8988T (cell line): ENCODE data around the gene PIGW.
"Not testable (repeated sequence)": the region's sequence is repeated elsewhere in the genome, so short reads cannot be mapped to it uniquely, and the experiment has no call there.

Experiments
- DNase-seq: peaks from one replicate; pipeline ENCODE4 v3.0.0; 2011

Gene PIGW

GRCh38 chr17:36534840-36535668, at the start of gene PIGW, which contains the start of gene MYO19:
PIGW (plus strand) TSS chr17:36534987; CDS start chr17:36537102, 2,115 bp downstream.
MYO19 (minus strand) TSS chr17:36534868; CDS start chr17:36532538, 2,330 bp downstream.
- peak; percentile 52 for DNase-seq

GRCh38 chr17:36485027-36485426, 49.8 kb upstream of the PIGW start:
- no peak for DNase-seq

GRCh38 chr17:36485805-36486203, 49.0 kb upstream of the PIGW start:
- no peak for DNase-seq

- DNase-seq: peak; percentile 90
These were observed 48.3 kb upstream of the PIGW start, which contains the start of gene ZNHIT3 for GRCh38 chr17:36486204-36487194. ZNHIT3 (plus strand) TSS chr17:36486681; CDS start chr17:36486700, 19 bp downstream.

GRCh38 chr17:36493956-36494355, 40.8 kb upstream of the PIGW start:
- DNase-seq: no peak

- no peak for DNase-seq
These were observed 40.1 kb upstream of the PIGW start for GRCh38 chr17:36494674-36495073.

- DNase-seq: no peak
These were observed 39.7 kb upstream of the PIGW start for GRCh38 chr17:36495076-36495578.

GRCh38 chr17:36496018-36496789, 38.6 kb upstream of the PIGW start:
- no peak for DNase-seq

GRCh38 chr17:36498155-36498554, 36.6 kb upstream of the PIGW start:
- DNase-seq: no peak

GRCh38 chr17:36498560-36499300, 36.1 kb upstream of the PIGW start:
- DNase-seq: no peak

- DNase-seq: no peak
These were observed 34.0 kb upstream of the PIGW start for GRCh38 chr17:36500745-36501225.

GRCh38 chr17:36501351-36501750, 33.4 kb upstream of the PIGW start:
- DNase-seq: no peak

- no peak for DNase-seq
These were observed 32.8 kb upstream of the PIGW start for GRCh38 chr17:36501963-36502362.

GRCh38 chr17:36503456-36504155, 31.2 kb upstream of the PIGW start:
- DNase-seq: no peak

- no peak for DNase-seq
These were observed 30.6 kb upstream of the PIGW start for GRCh38 chr17:36504156-36504545.

- DNase-seq: no peak
These were observed 29.6 kb upstream of the PIGW start for GRCh38 chr17:36505171-36505570.

GRCh38 chr17:36506249-36506826, 28.4 kb upstream of the PIGW start:
- DNase-seq: no peak

- no peak for DNase-seq
These were observed 28.0 kb upstream of the PIGW start for GRCh38 chr17:36506831-36507230.

GRCh38 chr17:36507266-36507665, 27.5 kb upstream of the PIGW start:
- DNase-seq: no peak

- not testable (repeated sequence) for DNase-seq
These were observed 26.3 kb upstream of the PIGW start for GRCh38 chr17:36508439-36508838.
